Measurements from ENCODE around the gene SRSF2.
"Not testable (repeated sequence)": the region's sequence is repeated elsewhere in the genome, so short reads cannot be mapped to it uniquely, and the experiment has no call there.

The SRSF2 gene

DNA sequence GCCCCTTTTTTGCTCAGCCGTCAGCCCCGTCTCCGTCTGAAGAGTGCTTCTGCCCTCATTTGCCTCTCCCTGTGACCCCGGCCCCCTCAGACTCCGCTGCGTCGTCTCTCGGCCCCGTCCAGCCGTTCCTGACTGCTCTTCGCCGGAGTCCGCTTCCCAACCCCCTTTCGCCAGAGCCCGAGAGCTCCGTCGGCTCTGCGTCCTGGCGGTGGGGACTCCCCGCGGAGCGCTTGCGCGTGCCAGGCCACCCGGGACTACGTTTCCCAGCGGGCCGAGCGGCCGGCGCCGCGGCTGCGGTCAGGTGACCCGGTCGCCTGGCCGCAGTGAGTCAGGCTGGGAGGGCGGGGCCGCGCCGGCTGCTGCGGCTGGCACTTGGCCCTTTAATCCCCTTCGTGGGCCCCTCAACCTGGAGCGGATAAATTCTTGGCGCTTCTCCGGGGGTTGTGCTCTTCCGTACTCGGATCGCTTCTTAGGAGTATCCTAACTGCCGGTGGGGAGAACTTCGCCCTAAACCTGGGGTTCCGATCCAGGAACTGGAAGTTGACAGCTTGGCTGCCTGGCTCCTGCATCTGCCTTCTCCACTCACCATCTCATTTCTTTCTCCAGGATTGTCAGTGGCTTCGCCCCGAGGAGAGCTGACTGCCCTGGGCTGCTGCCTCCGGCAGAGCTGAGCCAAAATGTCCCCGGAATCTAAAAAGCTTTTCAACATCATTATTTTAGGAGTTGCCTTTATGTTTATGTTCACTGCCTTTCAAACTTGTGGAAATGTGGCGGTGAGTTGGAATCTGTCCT lies 741 bp upstream of the SRSF2 start, which contains the start of gene MFSD11:
TSS of gene MFSD11 (plus strand) at position 444 of the 792 bp plus-strand sequence. CDS start at position 678, 234 bp downstream.
- DNase-seq: peak; percentile 93

DNA sequence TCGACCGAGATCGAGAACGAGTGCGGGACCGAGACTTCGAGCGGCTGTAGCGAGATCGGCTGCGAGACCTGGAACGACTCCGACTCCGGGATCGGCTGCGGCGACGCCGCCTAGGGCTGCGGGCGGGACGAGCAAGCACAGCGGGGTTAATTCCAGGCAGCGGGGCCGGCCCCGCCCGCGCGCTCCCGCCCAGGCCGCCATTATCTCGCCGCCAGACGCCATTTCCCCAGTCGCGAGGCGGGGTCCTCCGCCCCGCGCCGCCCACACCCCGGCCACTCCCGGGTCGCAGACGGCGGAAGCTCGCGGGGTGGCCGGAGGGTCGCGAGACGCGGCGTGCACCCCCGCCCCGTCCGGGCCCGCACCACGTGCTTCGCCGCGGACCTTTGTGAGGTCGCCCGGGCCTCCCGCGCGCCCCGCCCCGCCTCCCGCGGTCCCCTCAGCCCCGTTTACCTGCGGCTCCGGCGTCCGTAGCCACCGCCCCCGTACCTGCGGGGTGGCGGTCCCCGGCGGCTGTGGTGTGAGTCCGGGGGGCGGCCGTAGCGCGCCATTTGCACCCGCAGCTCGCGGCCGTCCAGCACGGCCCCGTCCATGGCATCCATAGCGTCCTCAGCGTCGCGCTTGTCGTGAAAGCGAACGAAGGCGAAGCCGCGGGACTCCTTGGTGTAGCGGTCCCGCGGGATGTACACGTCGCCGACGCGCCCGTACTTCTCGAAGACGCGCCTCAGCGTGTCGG lies 616 bp downstream of the SRSF2 start:
- peak; percentile 75 for DNase-seq

DNA sequence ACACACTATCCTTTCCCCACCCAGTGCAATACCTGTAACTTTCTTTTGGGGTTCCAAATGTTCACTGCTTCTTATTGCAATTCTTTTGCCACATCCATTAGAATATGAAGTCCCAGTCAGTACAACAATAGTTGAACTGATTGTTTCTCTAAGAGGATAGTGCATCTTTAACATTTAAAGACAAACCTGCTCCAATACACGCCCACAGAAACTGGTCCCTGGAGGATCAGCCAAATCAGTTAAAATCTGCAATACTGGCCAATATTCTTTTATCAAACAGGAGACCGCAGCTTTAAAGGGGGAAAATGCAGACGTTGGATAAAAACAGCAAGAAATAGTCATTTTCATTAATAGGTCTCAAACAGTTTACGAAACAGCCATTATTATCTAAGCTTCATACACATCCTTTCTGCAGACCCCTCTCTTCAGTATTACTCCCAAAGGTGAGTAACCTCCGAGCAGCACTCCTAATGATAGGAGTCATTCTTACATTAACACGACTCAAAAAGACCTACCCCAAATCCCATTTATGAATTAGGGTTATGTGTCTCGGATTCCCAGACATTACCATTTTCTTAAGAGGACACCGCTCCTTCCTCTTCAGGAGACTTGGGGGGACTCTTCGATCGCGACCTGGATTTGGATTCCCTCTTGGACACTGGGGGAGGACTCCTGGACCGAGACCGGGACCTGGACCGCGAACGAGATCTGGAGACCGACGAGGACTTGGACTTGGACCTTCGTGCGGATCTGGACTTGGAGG lies 1.4 kb downstream of the SRSF2 start:
- DNase-seq: peak; percentile 26

DNA sequence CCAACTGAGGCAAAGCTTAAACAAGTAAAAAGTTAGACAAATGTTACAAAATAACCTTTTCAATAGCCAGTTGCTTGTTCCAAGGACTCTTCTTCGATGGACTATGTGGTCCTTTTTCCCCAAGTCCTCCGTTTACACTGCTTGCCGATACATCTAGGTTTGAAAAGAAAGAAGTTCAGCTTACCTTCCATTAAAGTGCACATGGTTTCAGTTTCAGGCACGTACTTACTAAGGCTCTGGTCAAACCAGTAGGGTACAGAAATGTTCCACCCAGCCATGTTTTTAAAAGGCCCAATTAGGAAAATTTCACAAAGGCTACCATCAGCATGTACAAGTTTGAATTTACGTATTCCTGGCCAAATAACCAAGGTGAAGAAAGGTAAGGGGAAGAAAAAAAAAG lies 2.1 kb downstream of the SRSF2 start:
- peak; percentile 58 for DNase-seq

DNA sequence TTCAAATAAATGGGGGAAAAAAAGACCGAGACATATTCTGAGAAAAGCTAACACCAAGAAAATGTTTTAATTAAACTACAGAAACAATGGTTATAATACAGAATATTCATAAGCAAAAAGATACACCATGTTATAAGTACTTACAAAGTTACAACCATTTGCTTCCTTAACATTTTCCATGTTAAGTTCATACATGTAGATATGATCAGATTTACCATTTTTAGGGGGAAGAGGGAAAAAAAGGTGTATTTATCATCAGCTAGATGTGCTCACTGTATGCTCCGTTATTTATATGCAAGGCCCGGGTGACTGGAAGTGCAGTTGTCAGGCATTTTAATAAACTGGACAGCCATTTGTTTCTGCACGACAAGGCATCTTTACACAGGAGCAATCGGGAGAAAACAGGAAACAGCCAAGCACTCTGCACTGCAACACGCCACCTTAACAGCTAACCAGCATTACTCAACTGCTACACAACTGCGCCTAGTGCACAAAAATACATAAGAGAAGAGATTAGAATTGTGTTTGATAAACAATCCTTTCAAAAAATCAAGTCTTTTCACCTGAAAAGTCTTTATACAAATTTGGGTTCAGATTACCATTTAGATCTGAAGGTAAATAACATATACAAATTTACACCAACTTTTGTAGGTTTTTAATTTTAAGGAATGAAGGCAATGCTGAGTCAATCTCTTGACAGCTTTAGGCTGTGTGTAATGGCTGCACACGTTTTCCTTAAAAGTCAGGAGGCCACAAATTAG lies 2.9 kb downstream of the SRSF2 start:
- peak; percentile 38 for DNase-seq

DNA sequence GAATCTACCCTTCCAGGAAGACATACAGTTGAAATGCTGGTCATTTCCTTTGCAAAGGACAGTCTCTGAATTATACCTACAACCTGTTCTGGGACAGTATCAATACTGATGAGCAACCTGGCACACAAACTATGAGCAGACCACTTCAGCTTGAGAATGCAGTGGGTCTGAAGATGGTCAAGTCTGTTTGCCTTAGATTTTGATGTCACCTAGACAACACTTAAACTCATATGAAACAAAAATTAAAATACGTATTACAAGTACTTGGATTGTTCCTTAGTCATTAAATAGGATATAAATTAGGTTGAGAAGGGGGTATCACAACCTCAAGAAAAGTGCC lies 3.5 kb downstream of the SRSF2 start:
- DNase-seq: no peak

DNA sequence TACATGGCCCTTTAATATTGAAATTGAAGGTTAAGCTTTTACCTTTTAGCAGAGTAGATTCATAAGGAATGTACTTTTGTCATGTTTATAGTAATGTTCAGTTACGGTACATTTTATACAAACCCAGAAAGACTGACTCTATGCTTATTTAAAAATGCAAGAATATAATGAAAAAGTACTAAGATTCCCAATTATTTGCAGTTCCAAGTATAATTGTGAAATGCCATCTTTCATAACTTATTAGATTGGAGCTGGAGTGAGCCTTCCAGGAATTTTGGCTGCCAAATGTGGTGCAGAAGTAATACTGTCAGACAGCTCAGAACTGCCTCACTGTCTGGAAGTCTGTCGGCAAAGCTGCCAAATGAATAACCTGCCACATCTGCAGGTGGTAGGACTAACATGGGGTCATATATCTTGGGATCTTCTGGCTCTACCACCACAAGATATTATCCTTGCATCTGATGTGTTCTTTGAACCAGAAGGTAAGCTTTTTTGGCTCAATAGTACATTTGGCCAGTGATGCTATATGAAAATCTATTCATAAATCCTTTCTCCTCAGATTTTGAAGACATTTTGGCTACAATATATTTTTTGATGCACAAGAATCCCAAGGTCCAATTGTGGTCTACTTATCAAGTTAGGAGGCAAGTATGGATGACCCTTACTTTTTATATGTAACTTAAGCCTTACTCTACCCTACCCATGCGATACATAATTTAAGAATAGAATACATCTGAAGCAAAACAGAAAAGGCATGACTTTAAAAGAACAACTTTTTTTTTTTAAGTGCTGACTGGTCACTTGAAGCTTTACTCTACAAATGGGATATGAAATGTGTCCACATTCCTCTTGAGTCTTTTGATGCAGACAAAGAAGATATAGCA lies 4.2 kb downstream of the SRSF2 start:
- DNase-seq: peak; percentile 26

DNA sequence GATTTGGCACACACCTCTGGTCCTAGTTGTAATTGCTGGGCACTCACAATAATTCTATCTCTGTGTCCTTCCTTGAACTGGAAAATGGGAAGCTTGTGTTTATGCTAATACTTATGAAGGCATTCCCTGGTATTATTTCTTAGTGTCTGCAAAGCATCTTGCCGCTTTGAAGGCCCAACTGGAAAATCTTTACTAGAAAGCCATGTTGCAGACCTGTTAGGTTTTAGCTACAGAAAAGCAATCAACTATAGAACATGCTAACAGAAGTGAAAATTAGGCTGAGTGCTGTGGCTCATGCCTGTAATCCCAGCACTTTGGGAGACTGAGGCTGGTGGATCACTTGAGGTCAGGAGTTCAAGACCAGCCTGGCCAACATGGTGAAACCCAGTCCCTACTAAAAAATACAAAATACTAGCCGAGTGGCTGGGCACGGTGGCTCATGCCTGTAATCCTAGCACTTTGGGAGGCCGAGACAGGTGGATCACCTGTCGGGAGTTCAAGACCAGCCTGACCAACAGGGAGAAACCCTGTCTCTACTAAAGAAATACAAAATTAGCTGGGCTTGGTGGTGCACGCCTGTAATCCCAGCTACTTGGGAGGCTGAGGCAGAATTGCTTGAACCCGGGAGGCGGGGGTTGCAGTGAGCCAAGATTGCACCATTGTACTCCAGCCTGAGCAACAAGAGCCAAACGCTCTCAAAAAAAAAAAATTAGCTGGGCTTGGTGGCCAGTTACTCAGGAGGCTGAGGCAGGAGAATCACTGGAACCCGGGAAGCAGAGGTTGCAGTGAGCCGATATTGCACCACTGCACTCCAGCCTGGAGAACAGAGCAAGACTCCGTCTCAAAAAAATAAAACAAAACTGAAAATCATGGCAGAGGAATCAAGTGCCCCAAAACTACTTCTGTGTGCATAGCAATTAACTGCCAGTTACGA lies 5.1 kb downstream of the SRSF2 start:
- DNase-seq: not testable (repeated sequence)

DNA sequence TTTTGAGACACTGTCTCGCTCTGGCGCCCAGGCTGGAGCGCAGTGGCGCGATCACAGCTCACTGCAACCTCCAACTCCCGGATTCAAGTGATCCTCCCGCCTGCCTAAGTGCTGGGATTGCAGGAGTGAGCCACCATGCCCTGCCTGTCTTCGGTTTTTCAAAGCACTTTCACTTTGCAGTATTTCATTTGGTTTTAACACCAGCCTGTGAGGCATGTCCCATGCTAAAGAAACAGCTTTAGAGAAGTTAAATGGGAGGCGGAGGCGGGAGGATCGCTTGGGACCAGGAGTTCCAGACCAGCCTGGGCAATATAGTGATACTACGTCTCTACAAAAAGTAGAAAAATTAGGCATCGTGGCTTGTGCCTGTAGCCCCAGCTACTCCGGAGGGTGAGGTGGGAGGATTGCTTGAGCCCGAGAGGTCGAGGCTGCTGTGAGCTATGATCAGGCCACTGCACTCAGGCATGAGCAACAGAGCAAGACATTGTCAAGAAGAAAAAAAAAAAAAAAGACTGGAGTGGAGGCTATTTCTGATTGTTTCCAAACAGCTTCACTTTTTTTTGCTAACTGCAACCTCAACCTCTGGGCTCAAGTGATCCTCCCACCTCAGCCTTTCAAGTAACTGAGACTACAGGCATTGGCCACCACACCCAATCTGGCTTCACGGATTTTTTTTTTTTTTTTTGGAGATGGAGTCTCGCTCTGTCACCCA lies 9.2 kb downstream of the SRSF2 start:
- DNase-seq: peak; percentile 43

DNA sequence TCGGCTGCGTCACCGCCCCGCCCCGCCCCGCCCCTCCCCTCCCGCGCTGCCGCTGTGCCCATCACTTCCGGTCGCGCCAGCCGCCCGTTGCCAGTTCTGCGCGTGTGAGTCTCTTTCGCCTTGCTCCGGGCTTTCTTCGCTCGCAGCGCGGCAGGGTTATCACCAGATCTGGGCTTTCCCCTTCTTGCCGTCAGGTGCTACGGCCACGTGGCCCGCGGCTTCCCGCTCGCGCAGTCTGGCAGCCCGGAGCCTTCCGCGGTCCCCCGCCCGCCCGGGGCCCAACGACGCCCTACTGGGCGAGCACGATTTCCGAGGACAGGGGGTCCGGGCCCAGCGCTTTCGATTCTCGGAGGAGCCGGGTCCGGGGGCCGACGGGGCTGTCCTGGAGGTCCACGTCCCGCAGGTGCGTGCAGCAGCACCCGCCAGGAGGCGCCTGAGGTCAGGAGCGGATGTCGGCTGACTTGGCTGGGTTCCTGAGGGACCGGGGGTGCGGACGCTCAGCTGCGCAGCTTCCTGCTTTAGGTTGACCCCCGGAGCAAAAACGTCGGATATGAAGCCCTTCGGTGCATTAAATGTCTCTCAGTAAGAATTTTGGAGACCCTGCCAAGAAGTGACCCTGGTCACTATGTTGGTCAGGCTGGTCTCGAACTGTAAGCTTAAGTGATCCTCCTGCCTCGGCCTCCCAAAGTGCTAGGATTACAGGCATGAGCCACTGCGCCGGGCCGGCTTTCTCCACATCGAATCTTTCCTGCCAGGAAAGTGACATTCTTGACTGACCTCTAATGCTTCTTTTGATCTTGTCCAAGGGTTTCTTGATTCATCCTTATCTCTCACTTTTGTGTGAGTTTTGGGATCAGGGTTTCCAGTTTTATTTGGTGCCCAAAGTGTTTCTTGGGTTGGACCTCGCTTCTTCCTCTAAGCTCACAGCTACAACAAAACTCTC lies 10.1 kb downstream of the SRSF2 start, which contains the start of gene METTL23:
TSS of gene METTL23 (plus strand) at position 64 of the 943 bp plus-strand sequence. CDS start 2,872 bp downstream, outside the sequence.
- DNase-seq: no peak

DNA sequence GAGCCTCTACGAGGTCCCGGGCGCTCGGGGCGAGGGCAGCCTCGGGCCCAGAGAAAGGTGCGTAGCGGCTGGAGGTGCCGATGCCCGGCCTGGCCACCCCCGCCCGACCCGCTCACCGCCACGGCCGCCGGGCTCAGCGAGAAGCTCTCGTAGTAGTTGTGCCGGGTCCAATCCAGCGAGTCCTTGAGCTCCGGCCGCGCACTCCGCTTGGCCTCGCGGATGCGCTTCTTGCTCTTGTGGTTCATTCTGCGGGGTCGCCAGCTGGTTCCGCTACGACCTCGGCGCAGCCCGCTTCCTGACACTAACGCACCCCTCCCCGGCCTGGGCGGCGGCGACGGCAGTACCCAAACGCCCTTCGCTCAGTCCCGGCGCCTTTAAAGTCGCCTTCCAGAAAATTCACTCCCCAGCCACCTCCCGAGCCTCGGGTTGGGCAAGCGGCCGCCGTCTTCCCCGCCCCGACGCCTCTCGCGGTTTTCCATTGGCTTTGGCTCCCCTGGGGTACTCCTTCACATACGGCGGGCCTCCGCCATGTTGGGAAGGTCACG lies 10.8 kb downstream of the SRSF2 start, which contains the start of gene JMJD6:
TSS of gene JMJD6 (minus strand) at position 376 of the 545 bp plus-strand sequence. CDS start at position 245, 131 bp downstream.
- DNase-seq: peak; percentile 97

DNA sequence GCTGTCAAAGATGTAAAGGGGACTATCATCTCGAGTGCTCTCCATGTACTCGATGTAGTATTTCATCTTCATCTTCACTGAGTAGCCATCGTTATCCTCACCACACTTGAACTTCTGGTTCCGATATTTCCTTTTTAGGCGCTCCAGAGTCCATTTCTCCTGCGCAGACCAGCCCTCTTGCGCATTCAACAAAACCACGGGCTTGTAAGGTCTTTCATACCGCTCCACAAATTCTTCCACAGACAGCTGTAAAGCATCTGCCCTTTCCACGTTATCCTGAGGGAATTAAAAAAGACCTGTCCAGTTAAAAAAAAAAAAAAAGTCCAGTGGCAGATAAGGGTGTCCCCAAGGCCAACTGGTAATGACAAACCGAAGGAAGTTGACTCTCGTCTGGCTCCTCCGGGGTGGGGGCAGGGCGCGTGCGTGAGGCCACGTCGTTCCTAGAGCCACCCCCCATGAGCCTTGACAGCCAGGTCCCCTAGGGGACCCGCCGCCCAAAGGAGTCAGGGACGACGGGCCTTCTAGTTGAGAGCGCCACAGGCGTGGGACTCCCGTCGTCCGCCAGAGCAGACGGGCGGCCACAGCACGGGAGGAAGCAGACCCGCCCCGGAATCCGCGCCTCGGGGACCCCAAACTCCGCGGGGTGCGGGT lies 11.4 kb downstream of the SRSF2 start:
- DNase-seq: peak; percentile 76

DNA sequence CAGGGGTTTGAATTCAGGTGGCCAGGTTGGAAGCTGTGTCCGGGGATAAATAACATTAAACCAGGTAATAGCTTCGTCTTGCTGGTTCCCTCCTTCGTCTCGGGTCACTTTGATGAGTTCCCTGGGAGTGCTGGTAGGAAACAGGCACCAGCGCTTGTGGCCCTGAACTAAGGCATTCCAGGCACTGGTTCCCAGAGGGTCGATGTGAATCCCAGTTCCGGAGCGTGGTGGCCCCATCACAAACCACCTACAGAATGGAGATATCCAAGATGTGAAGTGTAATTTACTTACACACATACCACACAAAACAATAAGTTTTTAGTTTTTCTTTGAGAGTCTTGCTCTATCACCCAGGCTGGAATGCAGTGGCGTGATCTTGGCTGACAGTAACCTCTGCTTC lies 13.3 kb downstream of the SRSF2 start:
- DNase-seq: no peak

DNA sequence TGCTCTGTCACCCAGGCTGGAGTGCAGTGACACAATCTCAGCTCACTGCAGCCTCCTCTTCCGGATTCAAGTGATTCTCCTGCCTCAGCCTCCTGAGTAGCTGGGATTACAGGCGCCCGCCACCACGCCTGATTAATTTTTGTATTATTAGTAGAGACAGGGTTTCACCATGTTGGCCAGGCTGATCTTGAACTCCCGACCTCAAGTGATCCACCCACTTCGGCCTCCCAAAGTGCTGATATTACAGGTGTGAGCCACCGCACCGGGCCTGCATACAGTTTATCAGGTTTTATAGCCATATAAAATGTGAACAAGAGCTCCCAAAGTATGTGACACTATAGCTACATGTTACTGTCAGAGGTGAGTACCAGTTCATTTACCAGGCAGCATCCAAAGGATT lies 14.2 kb downstream of the SRSF2 start:
- not testable (repeated sequence) for DNase-seq

DNA sequence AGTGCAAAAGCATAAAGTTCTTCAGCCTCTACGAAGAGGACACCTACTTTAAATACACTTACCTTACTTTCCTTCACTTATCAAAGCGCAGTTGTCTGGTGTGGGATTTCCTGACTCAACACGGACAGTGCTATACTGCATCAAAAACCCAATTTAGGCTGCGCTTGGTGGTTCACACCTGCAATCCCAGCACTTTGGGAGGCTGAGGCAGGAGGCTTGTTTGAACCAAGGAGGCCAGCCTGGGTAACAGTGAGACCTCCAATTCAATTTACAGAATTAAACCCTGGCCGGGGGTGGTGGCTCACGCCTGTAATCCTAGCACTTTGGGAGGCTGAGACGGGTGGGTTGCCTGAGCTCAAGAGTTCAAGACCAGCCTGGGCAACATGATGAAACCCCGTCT lies 14.9 kb downstream of the SRSF2 start:
- DNase-seq: no peak

DNA sequence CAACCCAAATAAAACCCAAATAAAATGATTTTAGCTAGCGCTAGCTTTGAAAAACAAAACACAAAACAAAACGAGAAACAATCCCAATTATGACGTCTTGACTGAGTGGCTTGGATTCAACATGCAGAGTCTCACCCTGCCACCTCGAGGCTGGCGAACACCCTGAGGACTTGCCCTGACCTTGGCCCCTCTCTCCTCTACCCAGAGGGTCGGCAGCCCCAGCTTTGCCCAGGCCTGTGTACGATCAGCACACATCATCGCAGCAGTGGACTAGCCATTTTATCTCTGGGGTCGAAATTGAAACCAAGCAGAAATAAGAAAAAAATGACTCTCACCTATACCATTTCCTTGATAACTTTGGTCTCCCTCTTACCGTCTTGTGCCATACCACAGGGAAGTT lies 15.7 kb downstream of the SRSF2 start:
- no peak for DNase-seq

DNA sequence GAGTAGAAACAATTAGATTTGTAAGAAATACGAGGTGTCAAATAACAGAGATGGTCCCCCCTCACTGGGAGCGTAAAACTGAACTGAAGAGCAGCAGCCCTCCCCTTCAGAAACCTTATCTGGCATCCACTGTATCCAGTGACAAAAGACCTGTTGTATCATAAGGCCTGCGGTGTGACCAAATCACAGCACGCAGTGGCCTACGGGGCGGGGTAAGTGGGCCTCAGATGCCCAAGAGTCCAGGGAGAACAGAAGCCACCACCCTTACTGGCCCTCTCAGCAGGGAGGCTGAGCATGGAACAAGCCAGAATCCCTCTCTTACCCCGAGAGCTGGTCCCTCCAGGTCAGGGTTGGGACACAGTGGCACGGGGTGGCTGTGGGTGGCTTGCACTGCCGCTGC lies 16.2 kb downstream of the SRSF2 start:
- no peak for DNase-seq

DNA sequence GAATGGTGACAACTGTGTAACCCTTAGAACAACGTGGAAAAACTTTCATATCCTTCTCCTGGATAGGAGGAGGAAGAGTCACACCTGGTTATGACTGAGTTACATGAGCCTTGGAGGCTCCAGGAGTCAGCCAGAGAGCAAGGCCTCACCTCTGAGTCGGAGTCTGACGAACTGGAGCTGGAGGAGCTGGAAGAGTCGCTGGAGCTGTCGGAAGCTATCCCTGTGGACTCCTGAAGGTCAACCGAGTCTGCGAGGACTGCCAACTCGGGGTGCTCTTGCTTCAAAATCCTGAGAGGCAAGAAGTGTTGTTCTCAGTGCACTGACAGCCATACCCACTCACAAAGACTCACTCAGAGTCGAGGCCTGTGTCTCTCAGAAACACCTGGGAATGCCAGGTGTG lies 16.9 kb downstream of the SRSF2 start:
- DNase-seq: no peak

Data from CD4-positive, alpha-beta T cell treated with Interleukin-21 for 1 hour (primary cell).